Measurements from ENCODE around the gene SCAMP5.

DNA sequence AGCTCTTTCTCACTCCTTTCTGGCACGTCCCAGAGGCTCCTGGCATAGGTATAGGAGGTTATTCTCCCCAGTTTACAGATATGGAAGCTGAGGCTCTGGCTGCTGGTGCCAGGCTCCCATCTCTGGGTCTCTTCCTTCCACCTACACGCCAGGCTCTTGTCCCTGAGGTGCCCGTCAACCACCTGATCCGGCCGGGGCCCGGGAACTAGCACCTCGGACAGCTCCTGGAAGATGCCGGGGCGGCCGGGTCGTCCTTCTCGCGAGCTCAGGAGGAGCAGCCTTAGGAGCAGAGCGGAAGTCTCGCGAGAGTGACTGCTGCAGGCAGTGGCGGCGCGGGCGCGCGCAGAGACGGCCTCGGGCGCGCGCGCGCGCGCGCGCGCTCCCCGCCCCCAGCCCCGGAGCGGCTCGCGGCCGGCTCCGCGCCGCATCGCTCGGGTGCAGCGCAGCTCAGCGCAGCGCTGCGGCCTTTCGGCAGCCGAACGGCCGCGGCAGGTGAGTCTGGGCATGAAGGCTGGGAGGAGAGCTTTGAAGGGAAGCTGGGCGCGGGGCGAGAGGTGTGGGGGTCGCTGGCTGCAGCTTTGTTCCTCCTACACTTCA is at the start of gene SCAMP5:
- no peak for TF ChIP-seq POLR2A (IDR thresholded peaks at IDR 0.05; ENCODE audit: borderline replicate concordance, extremely low read depth, insufficient read depth, insufficient read length)
- TF ChIP-seq, protein P1, sequence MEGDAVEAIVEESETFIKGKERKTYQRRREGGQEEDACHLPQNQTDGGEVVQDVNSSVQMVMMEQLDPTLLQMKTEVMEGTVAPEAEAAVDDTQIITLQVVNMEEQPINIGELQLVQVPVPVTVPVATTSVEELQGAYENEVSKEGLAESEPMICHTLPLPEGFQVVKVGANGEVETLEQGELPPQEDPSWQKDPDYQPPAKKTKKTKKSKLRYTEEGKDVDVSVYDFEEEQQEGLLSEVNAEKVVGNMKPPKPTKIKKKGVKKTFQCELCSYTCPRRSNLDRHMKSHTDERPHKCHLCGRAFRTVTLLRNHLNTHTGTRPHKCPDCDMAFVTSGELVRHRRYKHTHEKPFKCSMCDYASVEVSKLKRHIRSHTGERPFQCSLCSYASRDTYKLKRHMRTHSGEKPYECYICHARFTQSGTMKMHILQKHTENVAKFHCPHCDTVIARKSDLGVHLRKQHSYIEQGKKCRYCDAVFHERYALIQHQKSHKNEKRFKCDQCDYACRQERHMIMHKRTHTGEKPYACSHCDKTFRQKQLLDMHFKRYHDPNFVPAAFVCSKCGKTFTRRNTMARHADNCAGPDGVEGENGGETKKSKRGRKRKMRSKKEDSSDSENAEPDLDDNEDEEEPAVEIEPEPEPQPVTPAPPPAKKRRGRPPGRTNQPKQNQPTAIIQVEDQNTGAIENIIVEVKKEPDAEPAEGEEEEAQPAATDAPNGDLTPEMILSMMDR (IDR thresholded peaks at IDR 0.05 in 2 of 3, conservative IDR thresholded peaks at IDR 0.05 in 1 of 3; ENCODE audit: borderline replicate concordance in 1 of 3, insufficient read depth in 1 of 3, low read depth in 2 of 3, low read length in 2 of 3), result no peak
